ENCODE measurements around the gene TRMT1L. TPM values are rescaled to one million over a fixed set of nuclear protein-coding genes. Genes with fewer than 3 reads are reported as not detected.

TRMT1L gene
- total RNA-seq, 2 donors from 2014 or later: 19.8 to 35.7 TPM

DNA sequence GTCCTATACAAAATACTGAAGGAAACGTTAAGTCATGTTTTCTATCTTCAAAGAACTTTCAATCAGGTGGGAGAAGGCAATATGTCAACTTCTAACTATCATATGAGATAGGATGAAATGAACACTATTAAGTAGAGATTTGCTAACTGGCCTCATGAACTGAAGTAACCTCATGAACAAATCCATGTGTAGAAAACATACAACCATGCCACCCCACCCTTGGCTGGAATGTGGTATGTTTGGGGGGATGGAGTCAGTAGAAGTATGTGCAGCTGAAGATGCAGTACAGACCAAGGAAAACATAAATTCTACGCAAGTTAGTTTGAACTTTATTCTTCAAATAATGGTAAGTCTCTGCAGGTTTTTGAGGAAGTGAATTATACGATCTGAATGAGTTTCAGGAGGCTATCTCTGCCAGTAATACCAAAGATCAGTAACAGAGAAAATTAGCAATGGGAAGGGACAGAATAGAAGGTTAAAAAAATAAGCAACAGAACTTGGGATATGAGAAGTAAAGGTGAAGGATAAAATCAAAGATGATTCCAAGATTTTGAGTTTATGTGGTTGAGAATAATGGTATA is 4.5 kb downstream of the TRMT1L start:
- intact Hi-C loops (cut with DNase I): loop anchor here (10.0 kb wide), 1 partner anchor 167 kb away; no protein-coding TSS in a partner anchor
- H3K9me3 ChIP-seq: no peaks in the 10 kb centered on the region
- TF ChIP-seq POLR2AphosphoS5 (IDR thresholded peaks at IDR 0.05): no peak
- TF ChIP-seq, protein P1, sequence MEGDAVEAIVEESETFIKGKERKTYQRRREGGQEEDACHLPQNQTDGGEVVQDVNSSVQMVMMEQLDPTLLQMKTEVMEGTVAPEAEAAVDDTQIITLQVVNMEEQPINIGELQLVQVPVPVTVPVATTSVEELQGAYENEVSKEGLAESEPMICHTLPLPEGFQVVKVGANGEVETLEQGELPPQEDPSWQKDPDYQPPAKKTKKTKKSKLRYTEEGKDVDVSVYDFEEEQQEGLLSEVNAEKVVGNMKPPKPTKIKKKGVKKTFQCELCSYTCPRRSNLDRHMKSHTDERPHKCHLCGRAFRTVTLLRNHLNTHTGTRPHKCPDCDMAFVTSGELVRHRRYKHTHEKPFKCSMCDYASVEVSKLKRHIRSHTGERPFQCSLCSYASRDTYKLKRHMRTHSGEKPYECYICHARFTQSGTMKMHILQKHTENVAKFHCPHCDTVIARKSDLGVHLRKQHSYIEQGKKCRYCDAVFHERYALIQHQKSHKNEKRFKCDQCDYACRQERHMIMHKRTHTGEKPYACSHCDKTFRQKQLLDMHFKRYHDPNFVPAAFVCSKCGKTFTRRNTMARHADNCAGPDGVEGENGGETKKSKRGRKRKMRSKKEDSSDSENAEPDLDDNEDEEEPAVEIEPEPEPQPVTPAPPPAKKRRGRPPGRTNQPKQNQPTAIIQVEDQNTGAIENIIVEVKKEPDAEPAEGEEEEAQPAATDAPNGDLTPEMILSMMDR (IDR thresholded peaks at IDR 0.05): no peak
- TF ChIP-seq POLR2A (IDR thresholded peaks at IDR 0.05): no peak
- 85% methylated on average over 3 of the region's 3 CpGs for WGBS
- DNase-seq (ENCODE audit: low spot score): no peak
- H3K4me3 ChIP-seq: no peak overlapping the region
- no peaks in the 10 kb centered on the region for H3K36me3 ChIP-seq
- peaks cover 8% of the 10 kb centered on the region for H3K4me1 ChIP-seq (replicated peaks)
- no peaks in the 10 kb centered on the region for H3K27me3 ChIP-seq (replicated peaks; ENCODE audit: insufficient read depth)
- no peak overlapping the region for H3K27ac ChIP-seq

DNA sequence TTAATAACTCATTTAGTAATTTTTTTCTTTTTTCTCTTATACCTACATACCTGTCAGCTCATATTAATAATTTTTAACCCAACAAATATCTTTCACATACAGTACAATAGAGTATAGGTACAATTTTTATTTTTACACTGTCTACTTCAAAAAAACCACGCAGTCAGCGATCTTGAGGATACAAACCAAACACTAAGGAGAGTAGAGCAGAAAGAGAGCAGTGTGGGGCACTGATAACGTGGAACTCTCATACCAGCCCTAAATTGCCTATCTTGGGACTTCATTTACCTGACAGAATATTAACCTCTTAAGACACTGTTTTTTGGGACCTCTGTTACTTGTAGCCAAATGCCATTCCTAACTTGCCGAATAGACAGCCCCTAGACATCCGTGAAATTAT is 5.5 kb downstream of the TRMT1L start:
- TF ChIP-seq POLR2A (IDR thresholded peaks at IDR 0.05) (no peak), POLR2AphosphoS5 (IDR thresholded peaks at IDR 0.05) (no peak)
- TF ChIP-seq, protein P1 (IDR thresholded peaks at IDR 0.05): no peak
- H3K9me3 ChIP-seq: no peaks in the 10 kb centered on the region
- no peak for DNase-seq (ENCODE audit: low spot score)
- H3K27ac ChIP-seq: no peak overlapping the region
- H3K36me3 ChIP-seq: no peaks in the 10 kb centered on the region
- WGBS: 94% methylated on average over 5 of the region's 5 CpGs
- H3K4me1 ChIP-seq (replicated peaks): peaks cover 8% of the 10 kb centered on the region
- H3K27me3 ChIP-seq (replicated peaks; ENCODE audit: insufficient read depth): no peaks in the 10 kb centered on the region
- H3K4me3 ChIP-seq: no peak overlapping the region
- intact Hi-C loops (cut with DNase I): loop anchor here (10.0 kb wide), 1 partner anchor 166 kb away; no protein-coding TSS in a partner anchor

DNA sequence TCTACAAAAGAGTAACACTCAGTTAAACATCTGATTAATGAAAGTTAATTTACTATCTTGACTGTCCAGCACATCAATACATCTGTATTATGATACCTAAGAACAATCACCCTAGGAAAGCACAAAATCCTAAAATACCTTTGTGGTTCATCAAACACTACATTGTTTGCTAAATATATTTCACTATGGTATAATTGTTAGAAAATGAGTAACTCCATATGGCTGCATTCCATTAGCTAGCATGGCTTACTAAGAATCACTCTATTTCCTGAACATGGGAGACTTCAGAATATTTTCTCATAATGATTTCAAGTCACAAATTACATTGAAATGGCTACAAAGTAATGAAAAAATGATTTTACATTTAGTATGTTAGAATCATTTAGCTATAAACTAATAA is 12.5 kb downstream of the TRMT1L start:
- Histone ChIP-seq H3K4me1 (replicated peaks) (no peaks in the 10 kb centered on the region), H3K27ac (no peak overlapping the region), H3K36me3 (no peaks in the 10 kb centered on the region), H3K9me3 (no peaks in the 10 kb centered on the region), H3K4me3 (no peak overlapping the region), H3K27me3 (replicated peaks; ENCODE audit: insufficient read depth) (no peaks in the 10 kb centered on the region)
- no peak for TF ChIP-seq POLR2A (IDR thresholded peaks at IDR 0.05)
- no peak for TF ChIP-seq POLR2AphosphoS5 (IDR thresholded peaks at IDR 0.05)
- TF ChIP-seq, protein P1 (IDR thresholded peaks at IDR 0.05): no peak
- intact Hi-C loops (cut with DNase I): no loop called here
- no peak for DNase-seq (ENCODE audit: low spot score)

DNA sequence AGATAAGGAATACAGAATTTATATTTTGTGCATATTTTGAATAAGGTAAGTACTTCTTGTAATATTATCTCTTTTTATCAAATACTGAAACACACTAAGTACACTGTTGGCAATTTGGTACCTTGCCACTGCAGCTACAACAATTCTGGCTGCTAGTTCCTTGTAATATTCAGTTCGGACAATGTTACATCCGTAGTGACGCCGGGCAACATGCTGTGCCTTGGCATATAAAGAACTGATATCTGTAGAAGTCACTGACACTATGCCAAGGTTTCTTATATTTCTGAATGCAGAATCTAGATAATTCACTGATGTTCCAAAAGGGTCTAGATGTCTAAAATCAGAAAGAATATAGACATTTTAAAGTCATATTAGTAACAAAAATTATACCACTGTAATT is 17.5 kb downstream of the TRMT1L start:
- 93% methylated on average over 4 of the region's 4 CpGs for WGBS
- Histone ChIP-seq H3K27me3 (replicated peaks; ENCODE audit: insufficient read depth) (no peaks in the 10 kb centered on the region), H3K9me3 (no peaks in the 10 kb centered on the region), H3K36me3 (no peaks in the 10 kb centered on the region), H3K27ac (no peak overlapping the region), H3K4me3 (no peak overlapping the region), H3K4me1 (replicated peaks) (no peaks in the 10 kb centered on the region)
- DNase-seq (ENCODE audit: low spot score): no peak
- intact Hi-C loops (cut with DNase I): no loop called here
- TF ChIP-seq, protein P1 (IDR thresholded peaks at IDR 0.05): no peak
- TF ChIP-seq POLR2AphosphoS5 (IDR thresholded peaks at IDR 0.05) (no peak), POLR2A (IDR thresholded peaks at IDR 0.05) (no peak)

DNA sequence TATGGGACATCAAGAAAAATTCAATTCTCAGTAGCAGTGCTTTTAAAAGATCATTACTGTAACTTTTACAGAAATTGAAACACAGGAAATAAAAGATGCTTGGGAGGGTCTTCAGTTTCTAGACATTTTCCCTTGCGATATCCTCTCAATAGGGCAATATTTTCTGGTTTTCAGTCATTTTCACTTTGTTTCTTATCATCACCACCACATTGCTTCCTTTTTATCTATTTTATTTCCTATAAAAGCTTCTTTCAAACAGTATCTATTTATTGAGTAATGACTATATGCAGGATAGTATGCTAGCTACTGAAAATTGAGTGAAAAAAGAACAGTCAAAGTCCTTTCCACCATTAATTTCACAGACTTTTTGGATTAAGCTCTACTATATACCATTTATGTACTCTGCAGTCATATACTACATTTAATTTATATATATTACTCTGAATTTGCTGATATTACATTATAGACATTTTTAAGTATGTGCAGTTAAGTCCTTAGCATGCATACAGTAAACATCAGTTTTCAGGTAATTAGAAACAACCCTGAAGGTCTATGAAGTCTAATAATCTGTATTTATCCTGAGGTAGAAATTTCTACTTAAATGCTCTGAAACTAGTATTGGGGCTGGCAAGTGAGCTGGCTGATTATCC is 18.7 kb downstream of the TRMT1L start:
- 98% methylated on average over 1 of the region's 1 CpG for WGBS
- TF ChIP-seq POLR2A (IDR thresholded peaks at IDR 0.05) (no peak), POLR2AphosphoS5 (IDR thresholded peaks at IDR 0.05) (no peak)
- TF ChIP-seq, protein P1 (IDR thresholded peaks at IDR 0.05): no peak
- intact Hi-C loops (cut with DNase I): no loop called here
- H3K27me3 ChIP-seq (replicated peaks; ENCODE audit: insufficient read depth): no peaks in the 10 kb centered on the region
- H3K9me3 ChIP-seq: no peaks in the 10 kb centered on the region
- no peak overlapping the region for H3K27ac ChIP-seq
- DNase-seq (ENCODE audit: low spot score): no peak
- H3K4me3 ChIP-seq: no peak overlapping the region
- no peaks in the 10 kb centered on the region for H3K4me1 ChIP-seq (replicated peaks)
- no peaks in the 10 kb centered on the region for H3K36me3 ChIP-seq
